Effector memory CD8-positive, alpha-beta T cell (primary cell): ENCODE data around the gene LILRB1.
"Not testable (repeated sequence)": the region's sequence is repeated elsewhere in the genome, so short reads cannot be mapped to it uniquely, and the experiment has no call there.

ENCODE experiments used
- ATAC-seq: fragments of 150-1000 bp; cut with Tn5 transposase; replicated peaks from 2 replicates; pipeline ENCODE4 v1.10.0; 2021; ENCODE audit warnings: mild to moderate bottlenecking, moderate library complexity
- DNase-seq, 3 experiments: peaks; one replicate each; pipeline ENCODE4 v3.0.0; 2021
- H3K27ac Mint-ChIP-seq, 2 donors: one replicate each; pipeline ENCODE4 v1.8.0; 2022; ENCODE audit warnings: mild to moderate bottlenecking in 2 of 2, mixed read lengths in 2 of 2, moderate library complexity in 2 of 2
- H3K27me3 Mint-ChIP-seq, 2 donors: one replicate each; pipeline ENCODE4 v1.8.0; 2022; ENCODE audit warnings: mixed read lengths in 2 of 2
- H3K36me3 Mint-ChIP-seq: one replicate; pipeline ENCODE4 v1.8.0; 2022; ENCODE audit warnings: mild to moderate bottlenecking, moderate library complexity, mixed read lengths; ENCODE audit not compliant: insufficient read depth
- H3K4me1 Mint-ChIP-seq, 2 donors: one replicate each; pipeline ENCODE4 v1.8.0; 2022; ENCODE audit warnings: low read depth in 2 of 2, mixed read lengths in 2 of 2
- H3K4me3 Mint-ChIP-seq, 2 donors: one replicate each; pipeline ENCODE4 v1.8.0; 2022; ENCODE audit warnings: mild to moderate bottlenecking in 2 of 2, mixed read lengths in 2 of 2, moderate library complexity in 2 of 2
- H3K9me3 Mint-ChIP-seq, 2 donors: one replicate each; pipeline ENCODE4 v1.8.0; 2022; ENCODE audit warnings: mixed read lengths in 2 of 2

The LILRB1 gene

GRCh38 chr19:54631489-54632337 is 1.4 kb downstream of the LILRB1 start:
- ATAC-seq, H3K4me3 Mint-ChIP-seq, DNase-seq, H3K9me3 Mint-ChIP-seq, H3K36me3 Mint-ChIP-seq, H3K27ac Mint-ChIP-seq: not testable (repeated sequence)
- Mint-ChIP-seq H3K27me3 (peaks cover 12 to 73% of the 10 kb centered on the region in 2 donors), H3K4me1 (peaks cover 7 to 19% of the 10 kb centered on the region in 2 donors)

GRCh38 chr19:54632517-54632916 is 2.2 kb downstream of the LILRB1 start:
- not testable (repeated sequence) for H3K9me3 Mint-ChIP-seq, DNase-seq, H3K4me3 Mint-ChIP-seq, H3K27ac Mint-ChIP-seq, H3K36me3 Mint-ChIP-seq, ATAC-seq
- peaks cover 12 to 74% of the 10 kb centered on the region in 2 donors for H3K27me3 Mint-ChIP-seq
- H3K4me1 Mint-ChIP-seq, result peaks cover 7 to 17% of the 10 kb centered on the region in 2 donors

GRCh38 chr19:54633401-54633800 is 3.1 kb downstream of the LILRB1 start:
- H3K27ac Mint-ChIP-seq, result no peak overlapping the region
- ATAC-seq (no peak), DNase-seq (no peak)
- no peaks in the 10 kb centered on the region for H3K9me3 Mint-ChIP-seq
- peaks cover 12 to 67% of the 10 kb centered on the region in 2 donors for H3K27me3 Mint-ChIP-seq
- H3K36me3 Mint-ChIP-seq, result peaks cover 9% of the 10 kb centered on the region
- H3K4me3 Mint-ChIP-seq, result no peak overlapping the region
- peaks cover 7 to 13% of the 10 kb centered on the region in 2 donors for H3K4me1 Mint-ChIP-seq

- H3K9me3 Mint-ChIP-seq, H3K4me1 Mint-ChIP-seq, H3K4me3 Mint-ChIP-seq, DNase-seq, H3K36me3 Mint-ChIP-seq, ATAC-seq, H3K27ac Mint-ChIP-seq: not testable (repeated sequence)
- H3K27me3 Mint-ChIP-seq, result peaks cover 6 to 40% of the 10 kb centered on the region in 2 donors
Observed at GRCh38 chr19:54636081-54636480, 5.8 kb downstream of the LILRB1 start.

GRCh38 chr19:54638683-54639082 is 8.4 kb downstream of the LILRB1 start:
- Mint-ChIP-seq H3K27me3 (peaks cover 16 to 30% of the 10 kb centered on the region in 2 donors), H3K36me3 (peaks cover 4% of the 10 kb centered on the region), H3K4me1 (no peaks in the 10 kb centered on the region), H3K9me3 (no peaks in the 10 kb centered on the region), H3K27ac (no peak overlapping the region), H3K4me3 (no peak overlapping the region)
- no peak for DNase-seq
- no peak for ATAC-seq

- H3K9me3 Mint-ChIP-seq, H3K27ac Mint-ChIP-seq, ATAC-seq, DNase-seq, H3K4me1 Mint-ChIP-seq, H3K36me3 Mint-ChIP-seq, H3K4me3 Mint-ChIP-seq: not testable (repeated sequence)
- peaks cover 29% of the 10 kb centered on the region in 2 donors for H3K27me3 Mint-ChIP-seq
Observed at GRCh38 chr19:54642953-54643352, 12.7 kb downstream of the LILRB1 start.

- DNase-seq, H3K36me3 Mint-ChIP-seq, ATAC-seq, H3K4me1 Mint-ChIP-seq, H3K4me3 Mint-ChIP-seq, H3K27ac Mint-ChIP-seq, H3K9me3 Mint-ChIP-seq: not testable (repeated sequence)
- H3K27me3 Mint-ChIP-seq, result peaks cover 35 to 36% of the 10 kb centered on the region in 2 donors
Observed at GRCh38 chr19:54643583-54643982, 13.3 kb downstream of the LILRB1 start.

GRCh38 chr19:54644056-54644455 is 13.8 kb downstream of the LILRB1 start:
- peaks cover 35 to 39% of the 10 kb centered on the region in 2 donors for H3K27me3 Mint-ChIP-seq
- no peak for DNase-seq

GRCh38 chr19:54646331-54646841 is 16.1 kb downstream of the LILRB1 start:
- H3K27me3 Mint-ChIP-seq, result peaks cover 27 to 39% of the 10 kb centered on the region in 2 donors
- no peak overlapping the region for H3K4me3 Mint-ChIP-seq
- H3K4me1 Mint-ChIP-seq, result no peaks in the 10 kb centered on the region
- DNase-seq (no peak), ATAC-seq (no peak)
- no peaks in the 10 kb centered on the region for H3K36me3 Mint-ChIP-seq
- no peak overlapping the region for H3K27ac Mint-ChIP-seq
- no peaks in the 10 kb centered on the region for H3K9me3 Mint-ChIP-seq

More at GRCh38 chr19:54644056-54644455, 13.8 kb downstream of the LILRB1 start:
- Mint-ChIP-seq H3K4me3 (no peak overlapping the region), H3K27ac (no peak overlapping the region), H3K9me3 (no peaks in the 10 kb centered on the region), H3K4me1 (no peaks in the 10 kb centered on the region), H3K36me3 (no peaks in the 10 kb centered on the region)
- no peak for ATAC-seq

- Mint-ChIP-seq H3K4me3 (no peak overlapping the region), H3K27ac (no peak overlapping the region), H3K36me3 (no peaks in the 10 kb centered on the region), H3K9me3 (no peaks in the 10 kb centered on the region), H3K4me1 (no peaks in the 10 kb centered on the region), H3K27me3 (peaks cover 22 to 40% of the 10 kb centered on the region in 2 donors)
- no peak for DNase-seq
- no peak for ATAC-seq
Observed at GRCh38 chr19:54648129-54648528, 17.8 kb downstream of the LILRB1 start.

GRCh38 chr19:54650108-54650655 is 19.9 kb downstream of the LILRB1 start:
- Mint-ChIP-seq H3K4me3 (no peak overlapping the region), H3K27ac (no peak overlapping the region), H3K9me3 (no peaks in the 10 kb centered on the region), H3K4me1 (no peaks in the 10 kb centered on the region), H3K27me3 (peaks cover 9 to 32% of the 10 kb centered on the region in 2 donors), H3K36me3 (no peaks in the 10 kb centered on the region)
- no peak for ATAC-seq
- no peak for DNase-seq

- no peak overlapping the region for H3K4me3 Mint-ChIP-seq
- DNase-seq (no peak), ATAC-seq (no peak)
- no peak overlapping the region for H3K27ac Mint-ChIP-seq
- peaks cover 14 to 49% of the 10 kb centered on the region in 2 donors for H3K27me3 Mint-ChIP-seq
- H3K36me3 Mint-ChIP-seq, result no peaks in the 10 kb centered on the region
- H3K4me1 Mint-ChIP-seq, result no peaks in the 10 kb centered on the region
- no peaks in the 10 kb centered on the region for H3K9me3 Mint-ChIP-seq
Observed at GRCh38 chr19:54653181-54653809, 23.0 kb downstream of the LILRB1 start.

GRCh38 chr19:54654447-54655321 is 24.4 kb downstream of the LILRB1 start:
- Mint-ChIP-seq H3K27me3 (peaks cover 25 to 57% of the 10 kb centered on the region in 2 donors), H3K4me3 (no peak overlapping the region), H3K36me3 (no peaks in the 10 kb centered on the region), H3K4me1 (no peaks in the 10 kb centered on the region), H3K9me3 (no peaks in the 10 kb centered on the region), H3K27ac (no peak overlapping the region)
- ATAC-seq (no peak), DNase-seq (no peak)
